ENCODE data around the gene MTERF4.

The MTERF4 gene

GRCh38 chr2:241132538-241133435, 30.7 kb upstream of the MTERF4 start:
- no peaks in the 10 kb centered on the region for H3K9me3 ChIP-seq (replicated peaks; ENCODE audit: low read length)
- no peaks in the 10 kb centered on the region for H3K27me3 ChIP-seq (ENCODE audit: control insufficient read depth, insufficient read depth, low read length)
- no peak overlapping the region for H3K4me2 ChIP-seq (ENCODE audit: low read length)
- no peak overlapping the region for H3K4me3 ChIP-seq (ENCODE audit: low read length)
- H3K4me1 ChIP-seq (ENCODE audit: control insufficient read depth, insufficient read depth, low read length), result no peaks in the 10 kb centered on the region
- no peaks in the 10 kb centered on the region for H3K36me3 ChIP-seq (ENCODE audit: insufficient read depth, low read length)
- no peak overlapping the region for H3K9ac ChIP-seq (ENCODE audit: low read depth, low read length)

- Histone ChIP-seq H3K4me3 (ENCODE audit: low read length) (no peak overlapping the region), H3K36me3 (ENCODE audit: insufficient read depth, low read length) (no peaks in the 10 kb centered on the region), H3K4me2 (ENCODE audit: low read length) (no peak overlapping the region), H3K4me1 (ENCODE audit: control insufficient read depth, insufficient read depth, low read length) (no peaks in the 10 kb centered on the region), H3K27me3 (ENCODE audit: control insufficient read depth, insufficient read depth, low read length) (no peaks in the 10 kb centered on the region), H3K9ac (ENCODE audit: low read depth, low read length) (no peak overlapping the region), H3K9me3 (replicated peaks; ENCODE audit: low read length) (no peaks in the 10 kb centered on the region)
Observed at GRCh38 chr2:241131531-241131930, 29.4 kb upstream of the MTERF4 start.

- Histone ChIP-seq H3K36me3 (ENCODE audit: insufficient read depth, low read length) (peaks cover 4% of the 10 kb centered on the region), H3K4me3 (ENCODE audit: low read length) (no peak overlapping the region), H3K9me3 (replicated peaks; ENCODE audit: low read length) (no peaks in the 10 kb centered on the region), H3K4me2 (ENCODE audit: low read length) (no peak overlapping the region), H3K27me3 (ENCODE audit: control insufficient read depth, insufficient read depth, low read length) (no peaks in the 10 kb centered on the region), H3K9ac (ENCODE audit: low read depth, low read length) (no peak overlapping the region), H3K4me1 (ENCODE audit: control insufficient read depth, insufficient read depth, low read length) (no peaks in the 10 kb centered on the region)
Observed at GRCh38 chr2:241130316-241130715, 28.2 kb upstream of the MTERF4 start.

GRCh38 chr2:241129086-241129871, 27.2 kb upstream of the MTERF4 start:
- no peak overlapping the region for H3K4me3 ChIP-seq (ENCODE audit: low read length)
- H3K9me3 ChIP-seq (replicated peaks; ENCODE audit: low read length), result no peaks in the 10 kb centered on the region
- no peak overlapping the region for H3K9ac ChIP-seq (ENCODE audit: low read depth, low read length)
- no peak overlapping the region for H3K4me2 ChIP-seq (ENCODE audit: low read length)
- peaks cover 4% of the 10 kb centered on the region for H3K36me3 ChIP-seq (ENCODE audit: insufficient read depth, low read length)
- H3K4me1 ChIP-seq (ENCODE audit: control insufficient read depth, insufficient read depth, low read length), result no peaks in the 10 kb centered on the region
- H3K27me3 ChIP-seq (ENCODE audit: control insufficient read depth, insufficient read depth, low read length), result no peaks in the 10 kb centered on the region

- Histone ChIP-seq H3K4me1 (ENCODE audit: control insufficient read depth, insufficient read depth, low read length) (no peaks in the 10 kb centered on the region), H3K9me3 (replicated peaks; ENCODE audit: low read length) (no peaks in the 10 kb centered on the region), H3K4me2 (ENCODE audit: low read length) (no peak overlapping the region), H3K4me3 (ENCODE audit: low read length) (no peak overlapping the region), H3K36me3 (ENCODE audit: insufficient read depth, low read length) (peaks cover 4% of the 10 kb centered on the region), H3K27me3 (ENCODE audit: control insufficient read depth, insufficient read depth, low read length) (no peaks in the 10 kb centered on the region), H3K9ac (ENCODE audit: low read depth, low read length) (no peak overlapping the region)
Observed at GRCh38 chr2:241128266-241128665, 26.2 kb upstream of the MTERF4 start.

- Histone ChIP-seq H3K9me3 (replicated peaks; ENCODE audit: low read length) (no peaks in the 10 kb centered on the region), H3K4me3 (ENCODE audit: low read length) (no peak overlapping the region), H3K4me1 (ENCODE audit: control insufficient read depth, insufficient read depth, low read length) (no peaks in the 10 kb centered on the region), H3K9ac (ENCODE audit: low read depth, low read length) (no peak overlapping the region), H3K4me2 (ENCODE audit: low read length) (no peak overlapping the region), H3K27me3 (ENCODE audit: control insufficient read depth, insufficient read depth, low read length) (no peaks in the 10 kb centered on the region), H3K36me3 (ENCODE audit: insufficient read depth, low read length) (peaks cover 4% of the 10 kb centered on the region)
Observed at GRCh38 chr2:241126771-241127202, 24.7 kb upstream of the MTERF4 start.

- Histone ChIP-seq H3K9ac (ENCODE audit: low read depth, low read length) (no peak overlapping the region), H3K4me3 (ENCODE audit: low read length) (no peak overlapping the region), H3K36me3 (ENCODE audit: insufficient read depth, low read length) (peaks cover 4% of the 10 kb centered on the region)
Observed at GRCh38 chr2:241126201-241126611, 24.1 kb upstream of the MTERF4 start.

GRCh38 chr2:241125626-241126025, 23.5 kb upstream of the MTERF4 start:
- no peaks in the 10 kb centered on the region for H3K4me1 ChIP-seq (ENCODE audit: control insufficient read depth, insufficient read depth, low read length)
- no peak overlapping the region for H3K4me3 ChIP-seq (ENCODE audit: low read length)
- H3K9ac ChIP-seq (ENCODE audit: low read depth, low read length), result no peak overlapping the region
- no peak overlapping the region for H3K4me2 ChIP-seq (ENCODE audit: low read length)
- no peaks in the 10 kb centered on the region for H3K27me3 ChIP-seq (ENCODE audit: control insufficient read depth, insufficient read depth, low read length)
- H3K9me3 ChIP-seq (replicated peaks; ENCODE audit: low read length), result no peaks in the 10 kb centered on the region
- peaks cover 4% of the 10 kb centered on the region for H3K36me3 ChIP-seq (ENCODE audit: insufficient read depth, low read length)

More at GRCh38 chr2:241126201-241126611, 24.1 kb upstream of the MTERF4 start:
- Histone ChIP-seq H3K4me2 (ENCODE audit: low read length) (no peak overlapping the region), H3K9me3 (replicated peaks; ENCODE audit: low read length) (no peaks in the 10 kb centered on the region), H3K4me1 (ENCODE audit: control insufficient read depth, insufficient read depth, low read length) (no peaks in the 10 kb centered on the region), H3K27me3 (ENCODE audit: control insufficient read depth, insufficient read depth, low read length) (no peaks in the 10 kb centered on the region)

- no peaks in the 10 kb centered on the region for H3K9me3 ChIP-seq (replicated peaks; ENCODE audit: low read length)
Observed at GRCh38 chr2:241123816-241124536, 21.9 kb upstream of the MTERF4 start.

GRCh38 chr2:241122376-241123002, 20.4 kb upstream of the MTERF4 start:
- H3K9me3 ChIP-seq (replicated peaks; ENCODE audit: low read length), result no peaks in the 10 kb centered on the region
- no peaks in the 10 kb centered on the region for H3K4me1 ChIP-seq (ENCODE audit: control insufficient read depth, insufficient read depth, low read length)
- H3K36me3 ChIP-seq (ENCODE audit: insufficient read depth, low read length), result peaks cover 4% of the 10 kb centered on the region
- H3K9ac ChIP-seq (ENCODE audit: low read depth, low read length), result no peak overlapping the region
- H3K4me2 ChIP-seq (ENCODE audit: low read length), result no peak overlapping the region
- no peak overlapping the region for H3K4me3 ChIP-seq (ENCODE audit: low read length)
- no peaks in the 10 kb centered on the region for H3K27me3 ChIP-seq (ENCODE audit: control insufficient read depth, insufficient read depth, low read length)

More at GRCh38 chr2:241123816-241124536, 21.9 kb upstream of the MTERF4 start:
- Histone ChIP-seq H3K4me2 (ENCODE audit: low read length) (no peak overlapping the region), H3K4me3 (ENCODE audit: low read length) (no peak overlapping the region), H3K36me3 (ENCODE audit: insufficient read depth, low read length) (peaks cover 4% of the 10 kb centered on the region), H3K9ac (ENCODE audit: low read depth, low read length) (no peak overlapping the region), H3K27me3 (ENCODE audit: control insufficient read depth, insufficient read depth, low read length) (no peaks in the 10 kb centered on the region), H3K4me1 (ENCODE audit: control insufficient read depth, insufficient read depth, low read length) (no peaks in the 10 kb centered on the region)

GRCh38 chr2:241121008-241121407, 18.9 kb upstream of the MTERF4 start:
- no peak overlapping the region for H3K9ac ChIP-seq (ENCODE audit: low read depth, low read length)
- H3K4me3 ChIP-seq (ENCODE audit: low read length), result no peak overlapping the region
- H3K27me3 ChIP-seq (ENCODE audit: control insufficient read depth, insufficient read depth, low read length), result no peaks in the 10 kb centered on the region
- no peaks in the 10 kb centered on the region for H3K36me3 ChIP-seq (ENCODE audit: insufficient read depth, low read length)
- H3K4me1 ChIP-seq (ENCODE audit: control insufficient read depth, insufficient read depth, low read length), result no peaks in the 10 kb centered on the region
- H3K9me3 ChIP-seq (replicated peaks; ENCODE audit: low read length), result no peaks in the 10 kb centered on the region
- H3K4me2 ChIP-seq (ENCODE audit: low read length), result no peak overlapping the region
